Hepatocyte (in vitro differentiated cells): Measurements from ENCODE around the gene NANS. TPM values are rescaled to one million over a fixed set of nuclear protein-coding genes. Genes with fewer than 3 reads are reported as not detected.

Source experiments
- DNase-seq: peaks from one replicate; pipeline ENCODE4 v3.0.0-alpha.2; 2016; ENCODE audit warnings: low spot score
- H2AFZ ChIP-seq: fragments of 200-600 bp; sonication (generic); 2 replicates; pipeline ENCODE4 v1.6.0; 2016; ENCODE audit warnings: antibody characterized with exemption, mild to moderate bottlenecking
- H3K27ac ChIP-seq: fragments of 200-600 bp; sonication (generic); 2 replicates; pipeline ENCODE4 v1.5.1; 2016; ENCODE audit warnings: mild to moderate bottlenecking
- H3K27me3 ChIP-seq: fragments of 200-600 bp; sonication (generic); 2 replicates; pipeline ENCODE4 v1.6.1; 2016
- H3K36me3 ChIP-seq: fragments of 200-600 bp; sonication (generic); replicated peaks from 2 replicates; pipeline ENCODE4 v1.5.1; 2016; ENCODE audit warnings: low read depth; ENCODE audit not compliant: insufficient read depth
- H3K4me1 ChIP-seq: fragments of 200-600 bp; sonication (generic); 2 replicates; pipeline ENCODE4 v1.5.1; 2016; ENCODE audit warnings: mild to moderate bottlenecking, moderate library complexity; ENCODE audit not compliant: insufficient read depth
- H3K4me2 ChIP-seq: fragments of 200-600 bp; sonication (generic); 2 replicates; pipeline ENCODE4 v1.6.0; 2016
- H3K4me3 ChIP-seq: fragments of 200-600 bp; sonication (generic); 2 replicates; pipeline ENCODE4 v1.5.1; 2016; ENCODE audit warnings: mild to moderate bottlenecking
- H3K79me2 ChIP-seq: fragments of 200-600 bp; sonication (generic); 2 replicates; pipeline ENCODE4 v1.6.0; 2017; ENCODE audit warnings: mild to moderate bottlenecking
- H3K9me2 ChIP-seq: fragments of 200-600 bp; sonication (generic); replicated peaks from 2 replicates; pipeline ENCODE4 v1.6.0; 2017; ENCODE audit warnings: mild to moderate bottlenecking; ENCODE audit not compliant: insufficient read depth
- H3K9me3 ChIP-seq: fragments of 200-600 bp; sonication (generic); 2 replicates; pipeline ENCODE4 v1.5.1; 2016; ENCODE audit warnings: low read depth, mild to moderate bottlenecking
- H4K20me1 ChIP-seq: fragments of 200-600 bp; sonication (generic); 2 replicates; pipeline ENCODE4 v1.6.0; 2016; ENCODE audit warnings: mild to moderate bottlenecking; ENCODE audit not compliant: insufficient read depth, poor library complexity, severe bottlenecking
- EZH2 ChIP-seq: fragments of 200-600 bp; sonication (generic); IDR thresholded peaks from 2 replicates; pipeline ENCODE4 v1.6.1; 2016; ENCODE audit warnings: antibody characterized with exemption, mild to moderate bottlenecking, borderline replicate concordance
- EZH2phosphoT487 ChIP-seq: fragments of 200-600 bp; sonication (generic); IDR thresholded peaks from one replicate; pipeline ENCODE4 v1.6.1; 2018; ENCODE audit warnings: antibody characterized with exemption, mild to moderate bottlenecking, low read depth, moderate library complexity; ENCODE audit not compliant: unreplicated experiment, severe bottlenecking
- whole genome bisulfite sequencing: methylation state at CpG from one replicate; pipeline ENCODE4 v1.1.6; 2016; ENCODE audit warnings: low lambda C conversion rate; ENCODE audit errors: missing lambda C conversion rate; 5-methylcytosine and 5-hydroxymethylcytosine counted together
- polyA plus RNA-seq: library from polyadenylated mRNA; unstranded; fragments of >200 nt; fragmentation: Nextera tagmentation; extraction: Ambion mirVana; gene quantifications from 2 replicates; pipeline ENCODE4 v1.2.1, GENCODE V29; 2016
- total RNA-seq: library from RNA; depleted of rRNA; stranded (reverse); fragments of >200 nt; gene quantifications from 2 replicates; pipeline ENCODE4 v1.2.3, GENCODE V29; 2014
- TF ChIP-seq, protein P1 (sequence below): fragments of 200-600 bp; sonication (generic); IDR thresholded peaks from 2 replicates; pipeline ENCODE4 v1.5.1; 2016; ENCODE audit warnings: antibody characterized with exemption, mild to moderate bottlenecking; ENCODE audit not compliant: poor library complexity

Gene NANS
- total and polyA plus RNA-seq, 2 experiments from 2014 or later: 62.9 to 88.8 TPM

DNA sequence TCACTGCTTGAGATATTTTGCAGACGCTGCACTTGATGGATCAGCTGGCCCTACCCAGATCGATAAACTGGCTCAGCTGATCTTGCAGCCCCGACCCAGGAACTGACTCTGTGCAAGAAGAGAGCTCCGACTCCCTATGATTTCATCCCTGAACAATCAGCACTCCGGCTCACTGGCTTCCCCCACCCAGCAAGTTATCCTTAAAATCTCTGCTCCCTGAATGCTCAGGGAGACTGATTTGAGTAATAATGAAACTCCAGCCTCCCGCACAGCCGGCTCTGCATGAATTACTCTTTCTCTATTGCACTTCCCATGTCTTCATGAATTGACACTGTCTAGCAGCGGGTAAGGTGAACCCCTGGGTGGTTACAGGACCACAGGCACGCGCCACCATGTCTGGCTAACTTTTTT lies 16.9 kb upstream of the NANS start:
- Histone ChIP-seq H3K4me2 (no peak overlapping the region), H3K9me3 (no peaks in the 10 kb centered on the region), H3K4me3 (no peak overlapping the region), H3K9me2 (no peaks in the 10 kb centered on the region), H3K79me2 (no peaks in the 10 kb centered on the region), H3K36me3 (no peaks in the 10 kb centered on the region), H2AFZ (no peak overlapping the region), H3K4me1 (no peaks in the 10 kb centered on the region), H3K27ac (no peak overlapping the region), H3K27me3 (no peaks in the 10 kb centered on the region), H4K20me1 (no peaks in the 10 kb centered on the region)
- TF ChIP-seq EZH2 (no peak), EZH2phosphoT487 (no peak)
- TF ChIP-seq, protein P1, sequence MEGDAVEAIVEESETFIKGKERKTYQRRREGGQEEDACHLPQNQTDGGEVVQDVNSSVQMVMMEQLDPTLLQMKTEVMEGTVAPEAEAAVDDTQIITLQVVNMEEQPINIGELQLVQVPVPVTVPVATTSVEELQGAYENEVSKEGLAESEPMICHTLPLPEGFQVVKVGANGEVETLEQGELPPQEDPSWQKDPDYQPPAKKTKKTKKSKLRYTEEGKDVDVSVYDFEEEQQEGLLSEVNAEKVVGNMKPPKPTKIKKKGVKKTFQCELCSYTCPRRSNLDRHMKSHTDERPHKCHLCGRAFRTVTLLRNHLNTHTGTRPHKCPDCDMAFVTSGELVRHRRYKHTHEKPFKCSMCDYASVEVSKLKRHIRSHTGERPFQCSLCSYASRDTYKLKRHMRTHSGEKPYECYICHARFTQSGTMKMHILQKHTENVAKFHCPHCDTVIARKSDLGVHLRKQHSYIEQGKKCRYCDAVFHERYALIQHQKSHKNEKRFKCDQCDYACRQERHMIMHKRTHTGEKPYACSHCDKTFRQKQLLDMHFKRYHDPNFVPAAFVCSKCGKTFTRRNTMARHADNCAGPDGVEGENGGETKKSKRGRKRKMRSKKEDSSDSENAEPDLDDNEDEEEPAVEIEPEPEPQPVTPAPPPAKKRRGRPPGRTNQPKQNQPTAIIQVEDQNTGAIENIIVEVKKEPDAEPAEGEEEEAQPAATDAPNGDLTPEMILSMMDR: no peak
- DNase-seq: no peak
- WGBS: 89% methylated on average over 10 of the region's 10 CpGs

- Histone ChIP-seq H2AFZ (no peak overlapping the region), H3K27ac (no peak overlapping the region), H3K9me2 (no peaks in the 10 kb centered on the region), H3K36me3 (no peaks in the 10 kb centered on the region), H3K9me3 (no peaks in the 10 kb centered on the region), H3K4me1 (no peaks in the 10 kb centered on the region), H3K27me3 (no peaks in the 10 kb centered on the region), H3K4me2 (no peak overlapping the region), H4K20me1 (no peaks in the 10 kb centered on the region), H3K79me2 (no peaks in the 10 kb centered on the region), H3K4me3 (no peak overlapping the region)
- WGBS: 87% methylated on average over 6 of the region's 6 CpGs
- DNase-seq: no peak
- TF ChIP-seq EZH2 (no peak), EZH2phosphoT487 (no peak)
- TF ChIP-seq, protein P1: no peak
Measured at GRCh38 chr9:98040212-98040611, 16.3 kb upstream of the NANS start.

GRCh38 chr9:98043915-98044314 lies 12.6 kb upstream of the NANS start:
- TF ChIP-seq EZH2phosphoT487 (no peak), EZH2 (no peak)
- TF ChIP-seq, protein P1: no peak
- Histone ChIP-seq H3K79me2 (no peaks in the 10 kb centered on the region), H3K27me3 (no peaks in the 10 kb centered on the region), H3K9me2 (no peaks in the 10 kb centered on the region), H3K4me2 (no peak overlapping the region), H4K20me1 (no peaks in the 10 kb centered on the region), H3K4me3 (no peak overlapping the region), H3K4me1 (no peaks in the 10 kb centered on the region), H3K36me3 (no peaks in the 10 kb centered on the region), H3K9me3 (no peaks in the 10 kb centered on the region), H2AFZ (no peak overlapping the region), H3K27ac (no peak overlapping the region)
- 93% methylated on average over 5 of the region's 5 CpGs for WGBS
- no peak for DNase-seq
